GM19023 (cell line): ENCODE data around the gene PARG.
"Not testable (repeated sequence)": the region's sequence is repeated elsewhere in the genome, so short reads cannot be mapped to it uniquely, and the experiment has no call there.

Experiments used
- ATAC-seq: cut with Tn5 transposase; IDR thresholded peaks from one replicate; pipeline ENCODE4 v1.9.1; 2021; ENCODE audit warnings: mild to moderate bottlenecking, moderate library complexity; ENCODE audit not compliant: unreplicated experiment

PARG gene

DNA sequence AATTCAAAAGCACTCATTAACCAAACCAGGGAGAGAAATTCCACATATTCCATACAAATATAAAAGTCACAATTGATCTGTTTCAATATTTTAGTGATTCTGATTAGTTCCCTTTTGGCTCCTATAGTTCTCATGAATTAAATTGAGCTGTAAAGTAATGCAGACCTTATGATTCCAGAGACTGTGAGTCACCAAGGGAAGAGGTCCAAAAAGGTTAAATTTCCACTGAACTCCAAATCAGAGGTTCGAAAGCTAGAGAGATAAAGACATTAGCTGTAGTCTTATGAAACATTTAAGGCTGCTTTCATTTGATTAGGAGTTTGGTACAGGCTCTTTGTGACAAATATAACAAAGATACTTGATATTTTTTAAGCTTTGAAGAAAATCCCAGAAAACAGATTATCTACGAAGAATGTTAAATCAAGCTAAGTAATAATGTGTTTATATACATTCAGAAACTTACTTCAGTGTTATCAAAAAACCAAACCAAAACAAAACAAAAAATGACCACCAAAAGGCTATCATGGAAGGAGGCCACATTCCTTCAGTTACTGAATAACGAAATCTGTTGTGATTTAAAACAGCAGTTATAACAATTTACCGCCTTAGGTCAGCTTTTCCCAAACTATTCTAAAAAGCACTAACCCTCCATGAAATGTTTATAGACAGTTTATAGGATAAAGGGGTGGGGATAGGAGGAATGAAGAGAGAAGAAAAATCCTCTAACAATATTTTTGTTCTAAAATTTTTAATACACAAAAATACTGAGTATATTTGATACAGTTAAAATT, 33.3 kb downstream of the PARG start:
- ATAC-seq = not testable (repeated sequence)

DNA sequence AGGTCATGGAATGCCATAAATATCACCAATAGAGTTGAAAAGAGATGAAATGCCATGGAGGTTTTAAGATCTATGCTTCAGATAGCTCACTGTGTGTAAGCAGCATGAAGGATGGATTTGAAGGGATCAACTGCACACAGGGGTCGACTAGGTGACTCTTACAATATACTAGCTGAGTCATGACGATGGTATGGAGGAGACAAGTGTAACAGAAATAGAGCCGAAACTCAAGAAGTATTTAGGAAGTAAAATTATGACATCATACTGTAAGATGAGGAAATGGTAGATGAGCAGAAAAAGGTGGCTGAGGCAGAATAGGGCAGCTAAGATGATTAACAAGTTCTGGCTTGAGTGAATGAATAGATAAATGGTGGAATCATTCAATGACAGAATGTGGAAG, 38.0 kb downstream of the PARG start:
- not testable (repeated sequence) for ATAC-seq

DNA sequence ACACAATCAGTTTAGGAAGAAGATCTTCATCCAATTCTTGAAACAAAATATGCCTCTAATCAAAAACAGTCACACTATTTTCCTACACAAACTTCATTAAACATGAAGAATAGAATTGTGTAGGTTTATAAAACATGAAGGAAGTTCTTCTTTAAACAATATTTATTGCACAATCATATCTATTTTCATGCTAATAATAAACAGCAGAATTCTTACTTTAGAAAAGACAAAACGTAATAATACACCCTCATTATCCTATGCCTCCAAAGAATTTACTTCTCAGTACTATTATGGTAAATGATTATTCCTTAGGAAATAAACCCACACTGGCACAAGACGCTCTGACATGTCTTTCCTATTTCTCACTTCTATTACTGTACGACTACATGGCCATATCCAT, 41.4 kb downstream of the PARG start:
- ATAC-seq = not testable (repeated sequence)

DNA sequence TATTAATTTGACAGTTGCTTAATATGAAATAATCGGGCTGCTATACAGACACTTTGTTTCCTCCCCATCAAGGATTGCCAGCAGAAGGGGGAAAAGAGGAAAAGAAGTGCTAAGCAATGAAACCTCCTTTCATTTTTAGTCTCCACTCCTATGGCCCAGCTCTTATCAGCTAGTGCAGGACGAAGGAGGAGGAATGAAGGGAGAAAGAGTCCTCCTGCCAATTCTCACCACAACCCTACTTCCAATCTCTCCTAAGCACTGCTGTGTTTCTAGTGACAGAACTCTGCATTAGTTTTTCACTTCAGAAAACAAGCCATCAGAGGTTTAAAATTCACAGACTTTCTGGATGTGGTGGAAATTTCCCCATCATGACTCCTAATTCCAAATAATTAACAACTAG, 41.8 kb downstream of the PARG start:
- not testable (repeated sequence) for ATAC-seq

DNA sequence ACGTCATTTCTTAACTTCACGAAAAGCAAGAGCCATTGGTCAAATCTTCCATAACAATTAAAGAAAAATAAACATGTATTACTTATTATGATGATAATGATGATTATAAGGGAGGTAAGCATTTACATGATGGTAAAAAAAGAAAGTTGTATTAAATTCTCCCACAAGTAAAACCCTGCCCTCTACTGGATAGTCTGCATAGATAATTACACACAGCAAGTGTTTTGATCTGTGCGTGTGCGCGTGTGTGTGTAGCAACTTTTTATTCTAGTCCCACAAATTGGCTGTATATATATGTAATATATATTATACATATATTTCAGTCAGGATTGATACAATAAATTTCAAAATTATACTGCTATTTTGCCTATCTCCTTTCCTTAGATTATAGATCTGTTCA, 51.8 kb downstream of the PARG start:
- ATAC-seq = not testable (repeated sequence)

GRCh38 chr10:49884739-49885331, 57.0 kb downstream of the PARG start:
- not testable (repeated sequence) for ATAC-seq

- ATAC-seq = not testable (repeated sequence)
Observed at GRCh38 chr10:49883852-49884251, 58.0 kb downstream of the PARG start.

- not testable (repeated sequence) for ATAC-seq
Observed at GRCh38 chr10:49882327-49882726, 59.5 kb downstream of the PARG start.

DNA sequence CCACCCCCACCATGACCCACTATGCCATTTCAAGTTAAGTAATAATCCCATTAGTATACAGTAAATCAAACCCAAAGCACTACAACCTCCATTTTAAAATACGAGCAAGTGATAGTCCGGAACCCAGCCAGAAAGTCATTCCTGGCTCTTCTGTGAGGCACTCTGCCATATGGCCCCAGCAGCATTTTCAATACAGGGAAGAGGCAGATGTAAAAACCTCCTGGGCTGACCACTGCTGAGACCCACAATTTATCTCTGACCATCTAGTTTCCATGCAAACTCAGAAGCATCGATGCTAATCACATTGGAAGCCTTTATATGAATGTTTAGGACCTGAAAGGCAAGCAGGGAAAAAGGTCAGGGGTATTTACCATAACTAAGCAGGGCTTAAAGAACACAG, 69.1 kb downstream of the PARG start:
- not testable (repeated sequence) for ATAC-seq

- not testable (repeated sequence) for ATAC-seq
Observed at GRCh38 chr10:49871462-49871861, 70.4 kb downstream of the PARG start.

DNA sequence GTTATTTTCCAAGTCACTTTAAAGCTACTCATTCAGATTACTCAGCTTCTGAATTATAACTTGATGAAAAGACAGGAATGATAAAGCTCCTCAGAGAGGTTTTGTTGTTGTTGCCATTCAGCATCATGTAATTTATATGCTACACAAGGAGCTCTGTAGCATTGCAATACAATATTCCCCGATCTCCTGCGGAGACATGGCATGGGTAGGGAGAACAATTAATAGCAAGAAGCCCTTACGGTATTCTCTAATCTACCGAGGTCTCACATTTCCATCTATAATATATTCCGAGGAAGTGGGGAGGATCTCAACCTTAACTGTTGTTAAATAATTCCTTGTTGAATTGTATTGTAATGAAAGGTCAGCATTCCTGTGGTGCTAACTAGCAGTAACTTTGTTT, 81.9 kb downstream of the PARG start:
- not testable (repeated sequence) for ATAC-seq

DNA sequence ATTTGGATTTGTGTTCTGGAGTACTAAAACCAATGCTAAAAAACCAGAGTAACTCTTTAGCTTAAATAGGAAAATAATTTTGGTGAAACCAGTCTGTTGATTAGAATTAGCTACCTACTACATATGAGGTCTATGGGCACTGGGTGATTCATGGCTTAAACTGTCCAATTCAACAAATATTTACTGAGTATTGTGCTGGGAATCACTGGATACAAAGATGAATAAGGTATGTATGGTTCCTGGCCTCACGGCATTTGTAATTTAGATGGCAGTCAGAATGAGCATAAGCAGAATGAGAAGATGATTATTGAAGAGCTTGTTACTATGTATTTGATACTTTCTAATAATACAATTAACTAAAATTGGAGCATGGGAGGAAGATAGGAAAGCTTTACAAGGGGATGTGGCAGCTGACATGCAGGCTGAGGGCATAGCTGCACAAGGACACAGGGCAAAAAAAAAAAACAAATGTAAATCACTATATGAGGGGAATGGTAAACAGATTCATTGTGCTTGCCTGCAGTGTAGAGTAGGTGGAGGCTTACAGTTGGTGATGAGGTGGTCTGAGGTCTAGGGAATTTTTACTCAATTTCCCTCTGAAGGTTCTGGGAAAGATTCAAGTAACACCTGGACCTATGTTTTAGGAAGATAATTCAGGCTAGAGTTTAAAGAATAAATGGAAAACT, 83.0 kb downstream of the PARG start:
- ATAC-seq = not testable (repeated sequence)

DNA sequence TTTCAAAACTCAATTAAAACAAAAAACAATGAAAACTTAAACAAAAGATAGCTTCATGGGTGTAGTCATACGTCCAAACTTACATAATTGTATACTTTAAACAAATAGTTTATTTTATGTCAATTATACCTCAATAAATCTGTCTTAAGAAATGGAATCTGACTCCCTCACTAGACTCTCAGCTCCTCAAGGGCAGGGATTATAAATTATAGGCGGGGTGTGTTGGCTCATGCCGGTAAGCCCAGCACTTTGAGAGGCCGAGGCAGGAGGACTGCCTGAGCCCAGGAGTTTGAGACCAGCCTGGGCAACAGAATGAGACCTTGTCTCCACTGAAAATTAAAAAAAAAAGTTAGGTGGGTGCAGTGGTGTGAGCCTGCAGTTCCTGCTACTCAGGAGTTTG, 92.3 kb downstream of the PARG start:
- ATAC-seq = not testable (repeated sequence)

- ATAC-seq = no peak
Observed at GRCh38 chr10:49844775-49845595, 96.8 kb downstream of the PARG start.

DNA sequence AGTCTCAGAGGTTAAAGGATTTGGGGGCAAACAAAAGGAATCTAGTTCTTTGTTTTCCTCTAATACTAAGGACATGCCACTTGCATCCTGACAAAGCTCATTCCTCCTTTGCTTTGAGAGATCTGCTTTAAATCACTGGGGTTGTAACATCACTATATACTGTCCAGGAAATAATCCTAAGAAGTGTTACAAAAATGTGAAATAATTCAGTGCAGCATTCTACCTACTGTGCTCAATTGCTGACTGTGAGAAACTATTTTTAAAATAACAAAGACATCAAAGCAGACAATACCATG, 99.5 kb downstream of the PARG start:
- not testable (repeated sequence) for ATAC-seq

- no peak for ATAC-seq
Observed at GRCh38 chr10:49841615-49842332, 100.1 kb downstream of the PARG start.

DNA sequence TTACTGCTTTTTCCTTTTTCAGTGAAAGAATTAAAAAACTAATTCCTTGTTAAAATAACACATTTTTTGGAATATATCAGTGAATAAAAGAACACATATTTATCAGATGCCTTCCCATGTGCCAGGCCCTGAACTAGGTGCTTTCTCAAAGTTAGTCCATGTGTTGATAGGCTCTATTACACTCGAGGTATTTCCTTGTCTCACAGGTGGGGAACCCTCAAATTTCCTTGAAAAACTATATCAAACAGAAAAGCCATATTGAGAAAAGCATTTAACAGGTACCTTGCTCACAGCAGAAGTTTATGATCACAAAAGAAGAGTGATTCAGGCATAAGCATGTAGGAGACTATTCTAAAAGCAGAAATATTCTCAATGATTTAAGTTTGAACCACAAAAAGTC, 104.1 kb downstream of the PARG start:
- no peak for ATAC-seq

- ATAC-seq = no peak
Observed at GRCh38 chr10:49837051-49837478, 104.8 kb downstream of the PARG start.

DNA sequence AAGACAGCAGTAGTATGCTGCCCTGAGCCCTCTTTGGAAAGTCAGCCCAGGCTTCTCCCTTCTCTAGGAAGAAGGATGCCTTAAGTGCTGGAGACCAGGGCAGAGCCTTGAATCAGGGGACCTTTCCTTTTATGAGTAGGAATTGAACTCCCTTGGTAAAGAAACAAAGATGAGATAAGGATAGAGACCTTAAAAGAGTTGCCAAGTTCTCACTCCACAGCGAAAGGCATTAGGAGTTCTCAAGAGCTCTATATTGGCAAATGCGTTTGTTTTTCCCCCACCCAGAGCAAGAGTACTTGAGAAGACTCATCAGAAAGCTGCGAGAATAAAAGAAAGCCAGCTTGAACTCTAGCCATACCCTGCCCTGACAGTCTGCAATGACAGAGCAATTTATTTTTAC, 106.9 kb downstream of the PARG start:
- ATAC-seq = no peak

- ATAC-seq = no peak
Observed at GRCh38 chr10:49834201-49834600, 107.6 kb downstream of the PARG start.

DNA sequence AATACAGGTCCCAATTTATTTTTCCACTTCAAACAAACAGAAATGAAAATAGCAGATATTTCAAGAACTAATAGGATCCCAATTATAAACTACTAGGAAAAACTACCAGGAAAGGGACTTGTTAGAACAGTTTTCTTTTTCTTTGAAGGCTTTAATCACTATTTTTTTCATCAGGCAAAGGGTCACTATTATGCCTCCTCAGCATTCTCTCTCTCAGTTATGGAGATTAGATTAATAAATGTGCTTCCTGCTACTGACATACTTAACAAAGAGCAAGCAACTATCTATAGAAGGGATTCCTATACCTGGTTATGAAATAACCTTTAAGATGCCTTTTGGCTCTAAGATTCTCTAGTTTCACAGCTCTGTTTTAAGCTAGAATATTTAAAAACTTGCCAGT, 108.7 kb downstream of the PARG start:
- no peak for ATAC-seq
